ENCODE measurements around the gene UMODL1.

DNA sequence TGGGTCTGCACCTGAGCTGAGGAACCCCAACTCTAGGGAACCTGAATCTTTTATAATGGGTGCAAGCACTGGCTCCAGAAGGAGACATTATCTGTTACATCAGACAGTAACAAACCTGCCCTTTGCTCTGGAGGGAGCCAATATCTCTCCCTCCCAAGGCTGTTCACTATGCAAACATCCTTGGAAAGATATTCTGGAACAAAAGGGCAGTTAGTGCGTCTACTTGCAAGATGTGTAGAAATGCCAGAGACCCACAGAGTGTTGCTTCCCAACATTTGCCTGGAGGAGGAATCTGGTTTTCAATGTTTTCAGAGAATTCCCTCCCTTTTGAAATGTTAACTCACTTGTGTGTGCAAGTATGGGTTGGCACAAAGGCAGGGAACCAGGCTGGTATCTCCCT lies 31.9 kb downstream of the UMODL1 start:
- TF ChIP-seq, protein P1, sequence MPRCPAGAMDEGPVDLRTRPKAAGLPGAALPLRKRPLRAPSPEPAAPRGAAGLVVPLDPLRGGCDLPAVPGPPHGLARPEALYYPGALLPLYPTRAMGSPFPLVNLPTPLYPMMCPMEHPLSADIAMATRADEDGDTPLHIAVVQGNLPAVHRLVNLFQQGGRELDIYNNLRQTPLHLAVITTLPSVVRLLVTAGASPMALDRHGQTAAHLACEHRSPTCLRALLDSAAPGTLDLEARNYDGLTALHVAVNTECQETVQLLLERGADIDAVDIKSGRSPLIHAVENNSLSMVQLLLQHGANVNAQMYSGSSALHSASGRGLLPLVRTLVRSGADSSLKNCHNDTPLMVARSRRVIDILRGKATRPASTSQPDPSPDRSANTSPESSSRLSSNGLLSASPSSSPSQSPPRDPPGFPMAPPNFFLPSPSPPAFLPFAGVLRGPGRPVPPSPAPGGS (IDR thresholded peaks at IDR 0.05; ENCODE audit: borderline replicate concordance, insufficient read depth, low read depth, low read length, poor library complexity, severe bottlenecking) = no peak
- TF ChIP-seq CEBPB (IDR thresholded peaks at IDR 0.05; ENCODE audit: borderline replicate concordance in 1 of 2, low read depth in 2 of 2, low read length in 2 of 2) (no peak), FOXK2 (IDR thresholded peaks at IDR 0.05) (no peak), CHD1 (IDR thresholded peaks at IDR 0.05; ENCODE audit: low read depth, low read length) (no peak), YBX1 (IDR thresholded peaks at IDR 0.05) (no peak), HDAC6 (IDR thresholded peaks at IDR 0.05; ENCODE audit: unreplicated experiment) (no peak), EGR1 (IDR thresholded peaks at IDR 0.05; ENCODE audit: borderline replicate concordance in 1 of 2, low read depth in 2 of 2, low read length in 2 of 2) (no peak), HDGF (IDR thresholded peaks at IDR 0.05) (no peak), ZNF274 (IDR thresholded peaks at IDR 0.05; ENCODE audit: insufficient read depth, insufficient read length) (no peak), NFYB (IDR thresholded peaks at IDR 0.05; ENCODE audit: insufficient read depth, low read depth, low read length) (no peak), RAD21 (IDR thresholded peaks at IDR 0.05; ENCODE audit: insufficient read depth, low read depth, low read length) (no peak), BMI1 (IDR thresholded peaks at IDR 0.05; ENCODE audit: borderline replicate concordance) (no peak)
- TF ChIP-seq, protein P2, sequence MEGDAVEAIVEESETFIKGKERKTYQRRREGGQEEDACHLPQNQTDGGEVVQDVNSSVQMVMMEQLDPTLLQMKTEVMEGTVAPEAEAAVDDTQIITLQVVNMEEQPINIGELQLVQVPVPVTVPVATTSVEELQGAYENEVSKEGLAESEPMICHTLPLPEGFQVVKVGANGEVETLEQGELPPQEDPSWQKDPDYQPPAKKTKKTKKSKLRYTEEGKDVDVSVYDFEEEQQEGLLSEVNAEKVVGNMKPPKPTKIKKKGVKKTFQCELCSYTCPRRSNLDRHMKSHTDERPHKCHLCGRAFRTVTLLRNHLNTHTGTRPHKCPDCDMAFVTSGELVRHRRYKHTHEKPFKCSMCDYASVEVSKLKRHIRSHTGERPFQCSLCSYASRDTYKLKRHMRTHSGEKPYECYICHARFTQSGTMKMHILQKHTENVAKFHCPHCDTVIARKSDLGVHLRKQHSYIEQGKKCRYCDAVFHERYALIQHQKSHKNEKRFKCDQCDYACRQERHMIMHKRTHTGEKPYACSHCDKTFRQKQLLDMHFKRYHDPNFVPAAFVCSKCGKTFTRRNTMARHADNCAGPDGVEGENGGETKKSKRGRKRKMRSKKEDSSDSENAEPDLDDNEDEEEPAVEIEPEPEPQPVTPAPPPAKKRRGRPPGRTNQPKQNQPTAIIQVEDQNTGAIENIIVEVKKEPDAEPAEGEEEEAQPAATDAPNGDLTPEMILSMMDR (IDR thresholded peaks at IDR 0.05 in 2 of 3, conservative IDR thresholded peaks at IDR 0.05 in 1 of 3; ENCODE audit: control insufficient read depth in 2 of 3, extremely low read depth in 1 of 3, insufficient read depth in 1 of 3, low read depth in 3 of 3, low read length in 3 of 3) = no peak
- TF ChIP-seq, protein P3, sequence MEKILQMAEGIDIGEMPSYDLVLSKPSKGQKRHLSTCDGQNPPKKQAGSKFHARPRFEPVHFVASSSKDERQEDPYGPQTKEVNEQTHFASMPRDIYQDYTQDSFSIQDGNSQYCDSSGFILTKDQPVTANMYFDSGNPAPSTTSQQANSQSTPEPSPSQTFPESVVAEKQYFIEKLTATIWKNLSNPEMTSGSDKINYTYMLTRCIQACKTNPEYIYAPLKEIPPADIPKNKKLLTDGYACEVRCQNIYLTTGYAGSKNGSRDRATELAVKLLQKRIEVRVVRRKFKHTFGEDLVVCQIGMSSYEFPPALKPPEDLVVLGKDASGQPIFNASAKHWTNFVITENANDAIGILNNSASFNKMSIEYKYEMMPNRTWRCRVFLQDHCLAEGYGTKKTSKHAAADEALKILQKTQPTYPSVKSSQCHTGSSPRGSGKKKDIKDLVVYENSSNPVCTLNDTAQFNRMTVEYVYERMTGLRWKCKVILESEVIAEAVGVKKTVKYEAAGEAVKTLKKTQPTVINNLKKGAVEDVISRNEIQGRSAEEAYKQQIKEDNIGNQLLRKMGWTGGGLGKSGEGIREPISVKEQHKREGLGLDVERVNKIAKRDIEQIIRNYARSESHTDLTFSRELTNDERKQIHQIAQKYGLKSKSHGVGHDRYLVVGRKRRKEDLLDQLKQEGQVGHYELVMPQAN (conservative IDR thresholded peaks at IDR 0.05) = no peak

Data from GM12878 (cell line).